Measurements from ENCODE around the gene SEMA3A. TPM values are rescaled to one million over a fixed set of nuclear protein-coding genes. Genes with fewer than 3 reads are reported as not detected.
"Not testable (repeated sequence)": the region's sequence is repeated elsewhere in the genome, so short reads cannot be mapped to it uniquely, and the experiment has no call there.

Gene SEMA3A
- total RNA-seq (10 to 100 TPM; 50.1 to 83.8 (median 58.4) TPM), polyA plus RNA-seq (1 to 10 TPM in 2 of 3 donors, under 1 TPM in 1; 0.23 to 3.6 (median 3.1) TPM)

DNA sequence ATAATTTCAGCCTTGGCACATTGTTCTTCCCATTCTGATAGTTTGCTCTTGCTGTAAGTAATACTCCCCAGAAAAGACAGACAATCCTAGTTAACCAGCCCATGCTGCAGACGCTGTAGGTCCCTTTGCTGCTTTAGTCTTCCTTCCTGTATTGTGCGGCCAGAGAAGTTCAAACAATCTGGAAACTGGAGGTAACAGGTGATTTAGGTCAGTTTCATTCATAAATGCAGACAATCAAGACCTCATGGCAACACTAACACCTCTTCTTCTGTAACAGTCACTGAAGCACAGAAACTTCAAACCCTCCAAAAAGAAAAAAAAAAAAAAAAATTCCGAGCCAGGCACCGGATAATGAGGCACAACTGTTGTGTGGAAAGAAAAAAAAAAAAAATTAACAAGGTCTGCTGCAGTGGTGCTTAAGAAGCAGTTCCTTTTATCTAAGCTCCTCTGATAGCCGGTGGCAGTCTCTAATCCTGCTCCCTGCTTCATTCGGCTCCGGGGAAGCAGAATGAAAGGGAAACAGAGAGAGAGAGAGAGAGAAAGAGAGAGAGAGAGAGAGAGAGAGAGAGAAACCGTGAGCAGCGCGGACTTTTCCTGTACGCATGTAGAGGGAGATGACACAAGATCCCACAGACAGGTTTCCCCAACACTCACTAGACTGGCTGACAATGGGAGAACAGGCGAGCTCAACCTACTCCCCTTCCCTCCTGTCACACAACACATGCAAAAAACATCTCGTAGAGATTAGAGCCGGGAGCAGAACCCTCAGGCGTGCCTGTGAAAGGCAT lies at the start of gene SEMA3A:
Gene SEMA3A, minus strand, starts transcription at position 306 of the 788 bp plus-strand sequence. Its CDS starts 203 bp downstream, at position 103.
- DNase-seq: peak; percentile 84
- 1% methylated on average over 15 of the region's 15 CpGs for WGBS, 2 donors
- no peaks in the 10 kb centered on the region for H3K36me3 ChIP-seq
- intact Hi-C loops (cut with DNase I): loop anchor here (5.0 to 10.0 kb wide), 3 partner anchors 217 to 810 kb away; no protein-coding TSS in a partner anchor
- H3K4me3 ChIP-seq: peak within 1 kb of the TSS; percentile 44 to 59 (median 53)
- H3K4me1 ChIP-seq: peaks cover 0 to 31% (median 11%) of the 10 kb centered on the region in 4 donors
- TF ChIP-seq POLR2AphosphoS5 (IDR thresholded peaks at IDR 0.05) (peak; percentile 40 to 73 (median 64)), EP300 (IDR thresholded peaks at IDR 0.05) (no peak), POLR2A (IDR thresholded peaks at IDR 0.05) (no peak)
- TF ChIP-seq, protein P1, sequence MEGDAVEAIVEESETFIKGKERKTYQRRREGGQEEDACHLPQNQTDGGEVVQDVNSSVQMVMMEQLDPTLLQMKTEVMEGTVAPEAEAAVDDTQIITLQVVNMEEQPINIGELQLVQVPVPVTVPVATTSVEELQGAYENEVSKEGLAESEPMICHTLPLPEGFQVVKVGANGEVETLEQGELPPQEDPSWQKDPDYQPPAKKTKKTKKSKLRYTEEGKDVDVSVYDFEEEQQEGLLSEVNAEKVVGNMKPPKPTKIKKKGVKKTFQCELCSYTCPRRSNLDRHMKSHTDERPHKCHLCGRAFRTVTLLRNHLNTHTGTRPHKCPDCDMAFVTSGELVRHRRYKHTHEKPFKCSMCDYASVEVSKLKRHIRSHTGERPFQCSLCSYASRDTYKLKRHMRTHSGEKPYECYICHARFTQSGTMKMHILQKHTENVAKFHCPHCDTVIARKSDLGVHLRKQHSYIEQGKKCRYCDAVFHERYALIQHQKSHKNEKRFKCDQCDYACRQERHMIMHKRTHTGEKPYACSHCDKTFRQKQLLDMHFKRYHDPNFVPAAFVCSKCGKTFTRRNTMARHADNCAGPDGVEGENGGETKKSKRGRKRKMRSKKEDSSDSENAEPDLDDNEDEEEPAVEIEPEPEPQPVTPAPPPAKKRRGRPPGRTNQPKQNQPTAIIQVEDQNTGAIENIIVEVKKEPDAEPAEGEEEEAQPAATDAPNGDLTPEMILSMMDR (IDR thresholded peaks at IDR 0.05): peak in 2 of 4 experiments; percentile 20 to 44
- H3K27ac ChIP-seq: peak within 1 kb of the TSS; percentile 75 to 86 (median 82)
- no peaks in the 10 kb centered on the region for H3K9me3 ChIP-seq
- no peaks in the 10 kb centered on the region for H3K27me3 ChIP-seq

DNA sequence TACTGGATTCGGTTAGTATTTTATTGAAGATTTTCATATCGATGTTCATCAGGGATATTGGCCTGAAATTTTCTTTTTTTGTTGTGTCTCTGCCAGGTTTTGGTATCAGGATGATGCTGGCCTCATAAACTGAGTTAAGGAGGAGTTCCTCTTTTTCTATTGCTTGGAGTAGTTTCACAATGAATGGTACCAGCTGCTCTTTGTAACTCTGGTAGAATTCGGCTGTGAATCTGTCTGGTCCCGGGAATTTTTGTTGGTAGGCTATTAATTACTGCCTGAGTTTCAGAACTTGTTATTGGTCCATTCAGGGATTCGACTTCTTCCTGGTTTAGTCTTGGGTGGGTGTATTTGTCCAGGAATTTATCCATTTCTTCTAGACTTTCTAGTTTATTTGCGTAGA lies 48.4 kb upstream of the SEMA3A start:
- H3K27me3 ChIP-seq; H3K27ac ChIP-seq; H3K36me3 ChIP-seq; H3K4me3 ChIP-seq; H3K4me1 ChIP-seq; DNase-seq; H3K9me3 ChIP-seq; intact Hi-C loops (cut with DNase I): not testable (repeated sequence)
- 81 to 86% methylated on average over 6 of the region's 6 CpGs for WGBS, 2 donors

DNA sequence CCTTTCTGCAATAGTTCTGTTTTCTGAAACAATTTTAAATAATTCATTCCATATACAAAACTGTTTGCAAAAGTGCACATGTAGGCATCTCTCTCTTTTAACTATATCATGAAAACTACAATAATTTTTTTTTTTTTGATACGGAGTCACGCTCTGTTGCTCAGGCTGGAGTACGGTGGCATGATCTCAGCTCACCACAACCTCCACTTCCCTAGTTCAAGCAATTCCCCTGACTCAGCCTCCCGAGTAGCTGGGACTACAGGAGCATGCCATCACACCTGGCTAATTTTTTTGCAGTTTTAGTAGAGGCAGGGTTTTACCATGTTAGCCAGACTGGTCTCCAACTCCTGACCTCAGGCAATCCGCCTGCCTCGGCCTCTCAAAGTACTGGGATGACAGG lies 44.0 kb upstream of the SEMA3A start:
- H3K36me3 ChIP-seq: no peaks in the 10 kb centered on the region
- no peak for TF ChIP-seq POLR2AphosphoS5 (IDR thresholded peaks at IDR 0.05)
- no peak for TF ChIP-seq POLR2A (IDR thresholded peaks at IDR 0.05)
- no peak for TF ChIP-seq EP300 (IDR thresholded peaks at IDR 0.05)
- TF ChIP-seq, protein P1 (IDR thresholded peaks at IDR 0.05): no peak
- 83 to 89% methylated on average over 6 of the region's 6 CpGs for WGBS, 2 donors
- no peak overlapping the region for H3K4me3 ChIP-seq
- no peak for DNase-seq
- H3K27me3 ChIP-seq: no peaks in the 10 kb centered on the region
- H3K4me1 ChIP-seq: no peaks in the 10 kb centered on the region
- H3K9me3 ChIP-seq: no peaks in the 10 kb centered on the region
- no peak overlapping the region for H3K27ac ChIP-seq
- intact Hi-C loops (cut with DNase I): no loop called here

DNA sequence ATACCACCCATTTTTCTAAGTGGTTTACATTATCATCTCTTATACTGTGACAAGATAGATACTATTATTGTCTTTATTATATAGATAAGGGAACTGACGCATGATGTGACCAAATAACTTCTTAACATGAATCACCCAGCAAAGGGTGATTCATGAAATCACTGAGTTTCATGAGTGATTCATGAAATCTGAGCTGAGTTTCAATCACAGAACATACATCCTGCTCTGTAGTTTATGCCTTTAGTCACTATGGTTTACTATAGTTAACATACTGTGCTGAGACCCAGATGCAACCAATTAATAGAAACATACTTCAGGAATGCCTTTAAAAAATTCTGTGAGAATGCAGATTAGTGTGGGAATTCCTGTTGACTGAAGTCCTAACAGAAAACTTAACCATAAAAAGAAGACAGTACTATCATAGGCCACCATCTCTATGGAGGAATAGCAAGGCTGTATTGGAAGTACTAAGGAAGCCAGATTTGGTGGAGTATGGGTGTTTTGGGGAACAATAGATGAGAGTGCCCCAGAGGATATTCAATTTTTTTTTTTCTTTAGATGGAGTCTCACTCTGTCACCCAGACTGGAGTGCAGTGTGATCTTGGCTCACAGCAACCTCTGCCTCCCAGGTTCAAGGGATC lies 43.1 kb upstream of the SEMA3A start:
- 69 to 88% methylated on average over 1 of the region's 1 CpG for WGBS, 2 donors
- Histone ChIP-seq H3K27me3 (no peaks in the 10 kb centered on the region), H3K4me3 (no peak overlapping the region), H3K36me3 (no peaks in the 10 kb centered on the region), H3K4me1 (peaks cover 0 to 8% (median 5%) of the 10 kb centered on the region in 4 donors), H3K9me3 (no peaks in the 10 kb centered on the region), H3K27ac (no peak overlapping the region)
- DNase-seq: no peak
- no peak for TF ChIP-seq POLR2AphosphoS5 (IDR thresholded peaks at IDR 0.05)
- no peak for TF ChIP-seq POLR2A (IDR thresholded peaks at IDR 0.05)
- TF ChIP-seq EP300 (IDR thresholded peaks at IDR 0.05): no peak
- TF ChIP-seq, protein P1 (IDR thresholded peaks at IDR 0.05): no peak
- intact Hi-C loops (cut with DNase I): no loop called here

DNA sequence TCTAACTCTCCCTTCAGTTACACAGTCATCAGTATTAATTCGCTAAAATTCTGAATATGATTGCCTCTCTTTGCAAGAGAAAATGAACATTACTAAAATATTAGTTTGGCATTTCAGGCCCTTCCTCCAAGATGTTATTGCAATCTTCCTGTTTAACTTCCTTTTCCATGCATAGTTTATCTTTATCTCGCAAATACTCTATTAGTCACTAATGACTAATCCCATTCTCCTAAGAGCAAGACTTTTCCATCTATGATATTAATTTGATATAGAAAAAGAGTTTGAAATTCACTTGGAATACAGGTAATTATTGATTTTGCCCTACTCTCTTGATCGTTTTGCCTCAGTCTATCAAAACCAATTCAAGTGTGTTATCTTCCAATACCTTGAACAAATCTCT lies 41.8 kb upstream of the SEMA3A start:
- WGBS, 2 donors: 86 to 88% methylated on average over 3 of the region's 3 CpGs
- no peaks in the 10 kb centered on the region for H3K27me3 ChIP-seq
- DNase-seq: no peak
- no peak overlapping the region for H3K4me3 ChIP-seq
- peaks cover 0 to 18% (median 10%) of the 10 kb centered on the region in 4 donors for H3K4me1 ChIP-seq
- intact Hi-C loops (cut with DNase I): no loop called here
- no peaks in the 10 kb centered on the region for H3K36me3 ChIP-seq
- no peak overlapping the region for H3K27ac ChIP-seq
- H3K9me3 ChIP-seq: no peaks in the 10 kb centered on the region
- no peak for TF ChIP-seq EP300 (IDR thresholded peaks at IDR 0.05)

Data from sigmoid colon (tissue), 7 donors.